Ascending aorta (tissue), 2 donors: ENCODE measurements around the gene NDUFA1. TPM values are rescaled to one million over a fixed set of nuclear protein-coding genes. Genes with fewer than 3 reads are reported as not detected.
"Not testable (repeated sequence)": the region's sequence is repeated elsewhere in the genome, so short reads cannot be mapped to it uniquely, and the experiment has no call there.

Experiments
- DNase-seq, 2 donors: peaks; one replicate each; pipeline ENCODE4 v3.0.0-alpha.2; 2019; ENCODE audit warnings: low spot score in 2 of 2
- H3K27ac ChIP-seq, 2 donors: fragments of 200-600 bp; sonication (generic); one replicate each; pipeline ENCODE4 v1.5.1; 2016 to 2017; ENCODE audit warnings: mild to moderate bottlenecking in 1 of 2
- H3K27me3 ChIP-seq: fragments of 200-600 bp; sonication (generic); one replicate; pipeline ENCODE4 v1.5.1; 2017
- H3K36me3 ChIP-seq, 2 donors: fragments of 200-600 bp; sonication (generic); one replicate each; pipeline ENCODE4 v1.5.1; 2016
- H3K4me1 ChIP-seq, 2 donors: fragments of 200-600 bp; sonication (generic); one replicate each; pipeline ENCODE4 v1.5.1; 2016 to 2017; ENCODE audit warnings: mild to moderate bottlenecking in 1 of 2
- H3K4me3 ChIP-seq, 2 donors: fragments of 200-600 bp; sonication (generic); one replicate each; pipeline ENCODE4 v1.5.1; 2016 to 2017; ENCODE audit warnings: mild to moderate bottlenecking in 1 of 2
- H3K9me3 ChIP-seq, 2 donors: fragments of 200-600 bp; sonication (generic); one replicate each; pipeline ENCODE4 v1.5.1; 2016
- CTCF ChIP-seq, 3 experiments: fragments of 200-600 bp in 2 of 3; fragments of 450-650 bp in 1 of 3; sonication (generic) in 2 of 3; IDR thresholded peaks; one replicate each; pipeline ENCODE4 v1.5.1; 2016 to 2019; ENCODE audit warnings: antibody characterized with exemption in 3 of 3, mild to moderate bottlenecking in 1 of 3, moderate library complexity in 1 of 3
- intact Hi-C: fragments of 100-400 bp; cut with DNase I; formaldehyde crosslinking; loops from one replicate; pipeline ENCODE4 v1.15.1; 2023
- total RNA-seq: library from RNA; depleted of rRNA; stranded (reverse); fragments of >200 nt; gene quantifications from one replicate; pipeline ENCODE4 v1.1.0, GENCODE V29; 2016

NDUFA1 gene
- total RNA-seq, 1 donor from 2014 or later = 24.5 TPM

DNA sequence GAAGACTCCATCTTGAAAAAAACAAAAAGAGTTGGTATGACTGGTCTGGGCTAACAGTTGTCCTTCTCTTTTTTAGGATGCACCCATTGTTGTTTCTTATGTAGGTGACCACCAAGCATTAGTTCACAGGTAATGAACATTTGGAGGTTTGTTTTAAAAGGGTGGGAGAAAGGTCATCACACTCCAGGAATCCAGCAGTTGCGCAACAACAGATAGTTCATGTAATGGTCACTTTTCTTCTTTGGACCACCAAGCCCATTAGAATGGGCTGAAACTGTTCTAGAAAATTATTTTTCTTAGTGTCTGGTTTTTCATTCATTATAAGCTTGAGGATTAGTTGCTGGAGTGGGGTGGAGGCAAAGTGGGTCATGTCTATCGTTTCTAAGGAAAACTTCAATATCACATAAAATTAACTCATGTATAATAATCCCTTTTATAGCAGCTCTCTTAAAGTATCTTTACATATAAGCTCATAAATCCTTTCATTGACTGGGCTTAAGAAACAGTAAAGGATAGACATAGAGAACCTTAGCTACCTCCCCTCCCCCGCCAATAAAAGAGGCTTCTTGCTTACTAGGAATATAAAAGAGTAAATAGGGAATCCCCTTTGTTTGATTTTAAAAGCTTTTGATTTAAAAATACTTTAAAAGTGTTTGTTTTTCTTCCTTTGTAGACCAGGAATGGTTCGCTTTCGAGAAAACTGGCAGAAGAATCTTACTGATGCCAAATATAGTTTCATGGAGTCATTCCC, 48.4 kb downstream of the NDUFA1 start:
- intact Hi-C loops = no loop called here
- no peaks in the 10 kb centered on the region for H3K9me3 ChIP-seq
- H3K27ac ChIP-seq = no peak overlapping the region
- no peaks in the 10 kb centered on the region for H3K4me1 ChIP-seq
- H3K4me3 ChIP-seq = no peak overlapping the region
- no peaks in the 10 kb centered on the region for H3K27me3 ChIP-seq
- TF ChIP-seq CTCF (IDR thresholded peaks at IDR 0.05) = no peak
- no peaks in the 10 kb centered on the region for H3K36me3 ChIP-seq
- no peak for DNase-seq

DNA sequence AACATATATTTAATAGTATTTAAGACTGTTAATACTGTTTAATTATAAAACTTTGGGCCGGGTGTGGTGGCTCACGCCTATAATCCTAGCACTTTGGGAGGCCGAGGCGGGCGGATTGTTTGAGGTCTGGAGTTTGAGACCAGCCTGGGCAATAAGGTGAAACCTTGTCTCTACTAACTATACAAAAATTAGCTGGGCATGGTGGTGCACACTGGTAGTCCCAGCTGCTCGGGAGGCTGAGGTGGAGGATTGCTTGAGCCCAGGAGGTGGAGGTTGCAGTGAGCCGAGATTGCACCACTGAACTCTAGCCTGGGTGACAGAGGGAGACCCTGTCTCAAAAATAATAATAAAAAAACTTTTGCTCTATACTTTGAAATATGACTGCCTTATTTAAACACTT, 50.8 kb downstream of the NDUFA1 start:
- DNase-seq, H3K9me3 ChIP-seq, H3K36me3 ChIP-seq, H3K4me1 ChIP-seq, H3K4me3 ChIP-seq, H3K27ac ChIP-seq, H3K27me3 ChIP-seq, intact Hi-C loops: not testable (repeated sequence)

Other genes starting within 250 kb of the NDUFA1 start
- gene SEPTIN6, start 178.7 kb upstream of the NDUFA1 start, total RNA-seq = 10.6 TPM
- gene SOWAHD, start 113.2 kb upstream of the NDUFA1 start, total RNA-seq = not detected
- gene RPL39, start 80.2 kb upstream of the NDUFA1 start, total RNA-seq = 2,929 TPM
- not detected for gene UPF3B, start 18.9 kb upstream of the NDUFA1 start, total RNA-seq
- gene RNF113A, start 99 bp upstream of the NDUFA1 start, total RNA-seq = 8.8 TPM
- not detected for gene AKAP14, start 24.1 kb downstream of the NDUFA1 start, total RNA-seq
- 1.2 TPM for gene NKAP, start 71.9 kb downstream of the NDUFA1 start, total RNA-seq
- not detected for gene RHOXF2B, start 205.9 kb downstream of the NDUFA1 start, total RNA-seq
- gene RHOXF1, start 244.1 kb downstream of the NDUFA1 start, total RNA-seq = not detected